T-helper 22 cell (primary cell): ENCODE measurements around the gene ABCD3.

ENCODE experiments used
- DNase-seq: peaks from one replicate; pipeline ENCODE4 v3.0.0-alpha.2; 2020; ENCODE audit warnings: low read depth

Gene ABCD3

GRCh38 chr1:94463056-94463764 is 45.0 kb downstream of the ABCD3 start:
- no peak for DNase-seq

GRCh38 chr1:94463765-94464330 is 45.7 kb downstream of the ABCD3 start:
- no peak for DNase-seq

- no peak for DNase-seq
Observed at GRCh38 chr1:94468708-94469107, 50.5 kb downstream of the ABCD3 start.

DNA sequence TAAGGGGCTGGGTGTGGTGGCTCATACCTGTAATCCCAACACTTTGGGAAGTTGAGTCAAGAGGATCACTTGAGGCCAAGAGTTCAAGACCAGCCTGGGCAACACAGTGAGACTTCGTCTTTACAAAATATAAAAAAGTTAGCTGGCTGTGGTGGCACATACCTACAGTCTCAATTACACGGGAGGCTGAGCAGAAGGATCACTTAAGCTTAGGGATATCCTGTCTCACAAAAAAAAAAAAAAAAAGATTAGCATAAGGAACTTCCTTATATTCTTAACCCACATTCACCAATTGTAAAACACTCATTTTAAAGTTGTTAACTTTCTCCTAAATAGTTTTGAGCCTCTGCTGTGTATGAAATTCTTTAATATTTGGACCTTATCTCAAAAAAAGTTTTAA is 53.1 kb downstream of the ABCD3 start:
- DNase-seq, result no peak

GRCh38 chr1:94475232-94475631 is 57.0 kb downstream of the ABCD3 start:
- no peak for DNase-seq

GRCh38 chr1:94479682-94480081 is 61.5 kb downstream of the ABCD3 start:
- DNase-seq, result no peak

DNA sequence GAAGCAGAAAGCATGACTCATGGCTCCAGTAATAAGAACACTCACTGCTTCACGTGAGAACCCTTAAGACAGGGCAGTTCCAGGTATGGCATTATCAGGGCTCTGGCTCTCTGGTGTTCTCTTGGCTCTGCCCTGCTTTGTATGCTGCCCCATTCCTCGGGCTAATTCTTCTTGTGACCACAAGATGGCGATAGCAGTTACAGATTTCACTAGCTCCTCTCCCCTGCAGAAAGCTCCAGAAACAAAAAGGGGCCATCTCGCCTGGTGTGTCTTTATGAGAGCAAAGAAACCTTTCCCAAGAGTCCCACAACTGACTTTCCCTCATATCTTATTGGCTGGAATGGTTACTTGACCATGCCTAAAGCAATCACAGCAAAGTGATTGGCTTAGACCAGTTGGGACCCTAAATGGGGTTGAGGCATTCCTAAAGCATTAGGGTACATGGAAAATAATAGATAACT is 63.3 kb downstream of the ABCD3 start:
- DNase-seq, result no peak

DNA sequence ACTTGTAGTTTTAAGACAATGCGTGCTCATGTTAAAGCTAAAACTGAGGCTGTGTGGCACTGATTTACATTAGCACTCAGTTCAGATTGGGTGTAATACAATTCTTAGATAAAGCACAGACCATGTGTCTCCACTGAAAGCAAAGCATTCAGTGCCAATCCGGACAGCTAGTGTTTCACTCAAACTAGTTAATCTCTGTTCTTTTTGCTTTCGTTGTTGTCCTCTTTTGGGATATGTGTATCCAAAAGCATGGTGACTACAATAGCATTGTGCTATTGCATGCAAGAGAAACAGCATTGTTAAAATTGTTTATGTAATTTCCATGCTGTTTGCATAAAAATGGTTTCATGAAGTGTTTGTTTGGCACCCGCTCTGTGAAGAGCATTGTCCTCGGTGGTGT is 68.8 kb downstream of the ABCD3 start:
- DNase-seq, result no peak

GRCh38 chr1:94490556-94490955 is 72.4 kb downstream of the ABCD3 start:
- no peak for DNase-seq

GRCh38 chr1:94496076-94496755 is 78.0 kb downstream of the ABCD3 start:
- no peak for DNase-seq

GRCh38 chr1:94501426-94501825 is 83.2 kb downstream of the ABCD3 start:
- DNase-seq, result no peak

GRCh38 chr1:94501935-94502334 is 83.7 kb downstream of the ABCD3 start:
- DNase-seq, result no peak

GRCh38 chr1:94503153-94503552 is 85.0 kb downstream of the ABCD3 start:
- DNase-seq, result no peak

DNA sequence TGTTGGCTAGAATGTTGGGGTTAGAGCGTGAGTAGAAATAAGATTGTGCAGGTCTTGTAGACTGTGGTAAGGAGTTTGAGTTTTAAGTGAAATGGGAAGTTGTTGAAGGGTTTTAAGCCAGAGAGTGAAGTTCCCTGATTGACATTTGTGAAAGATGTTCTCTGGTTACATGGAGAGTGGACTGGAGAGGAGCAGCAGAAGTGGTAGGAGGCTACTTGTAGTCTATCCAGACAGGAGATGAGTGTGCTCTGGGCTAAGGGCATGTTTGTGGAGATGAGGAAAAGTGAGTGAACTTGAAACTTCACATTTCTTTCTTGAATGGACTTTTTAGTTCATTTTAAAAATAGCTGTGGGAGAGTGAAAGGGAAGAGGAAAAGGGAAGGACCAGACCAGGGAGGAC is 86.4 kb downstream of the ABCD3 start:
- DNase-seq, result no peak

- no peak for DNase-seq
Observed at GRCh38 chr1:94512816-94513215, 94.6 kb downstream of the ABCD3 start.

GRCh38 chr1:94514095-94514727 is 96.0 kb downstream of the ABCD3 start:
- DNase-seq, result no peak

- DNase-seq, result no peak
Observed at GRCh38 chr1:94515296-94515947, 97.2 kb downstream of the ABCD3 start.

GRCh38 chr1:94519351-94519750 is 101.2 kb downstream of the ABCD3 start:
- no peak for DNase-seq

GRCh38 chr1:94522304-94522703 is 104.1 kb downstream of the ABCD3 start:
- DNase-seq, result no peak

GRCh38 chr1:94524531-94524930 is 106.3 kb downstream of the ABCD3 start:
- DNase-seq, result no peak

- DNase-seq, result no peak
Observed at GRCh38 chr1:94526152-94526980, 108.2 kb downstream of the ABCD3 start.
